ENCODE results near the gene FSIP1. TPM values are rescaled to one million over a fixed set of nuclear protein-coding genes. Genes with fewer than 3 reads are reported as not detected.

FSIP1 gene
- total RNA-seq, 1 donor: 3.6 TPM

DNA sequence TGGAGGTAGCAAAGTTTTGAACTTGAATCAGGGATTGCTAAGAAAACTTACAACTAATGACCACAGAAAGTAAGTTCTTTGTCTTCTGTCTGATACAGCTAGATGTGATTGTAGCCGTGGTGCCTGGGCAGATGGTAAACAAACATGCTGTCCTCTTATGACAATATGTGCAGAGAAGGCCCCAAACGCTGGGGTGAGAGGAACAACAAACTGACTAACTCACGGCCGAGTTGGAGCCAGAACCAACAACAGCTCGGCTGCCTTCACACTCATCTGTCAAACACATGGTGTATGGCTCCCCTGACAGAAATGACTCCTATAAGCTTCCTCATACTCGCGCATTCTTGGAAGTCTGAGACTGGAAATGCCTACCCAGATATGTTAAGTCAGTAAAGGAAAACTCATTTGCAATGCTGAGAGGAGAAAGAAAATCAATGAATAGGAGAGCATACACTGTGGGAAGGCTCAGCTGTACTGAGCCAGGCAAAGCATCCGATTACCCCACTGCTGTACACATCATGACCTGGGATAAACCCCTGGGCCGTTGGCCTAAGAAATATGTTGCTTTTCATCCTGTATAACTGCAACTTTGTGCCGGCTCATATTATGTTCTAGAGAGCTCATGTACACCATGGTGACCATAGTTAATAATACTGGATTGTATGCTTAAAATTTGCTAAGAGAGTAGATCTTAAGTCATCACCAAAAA lies 196.1 kb downstream of the FSIP1 start:
- peak overlapping the region; percentile 92 for H3K27ac ChIP-seq (ENCODE audit: low read depth, low read length)
- peaks cover 98% of the 10 kb centered on the region for H3K36me3 ChIP-seq (ENCODE audit: insufficient read depth, low read length)
- peak; percentile 53 for DNase-seq (ENCODE audit: insufficient read length, low spot score, missing footprints)
- H2AFZ ChIP-seq (ENCODE audit: low read length): no peak overlapping the region
- TF ChIP-seq, protein P1, sequence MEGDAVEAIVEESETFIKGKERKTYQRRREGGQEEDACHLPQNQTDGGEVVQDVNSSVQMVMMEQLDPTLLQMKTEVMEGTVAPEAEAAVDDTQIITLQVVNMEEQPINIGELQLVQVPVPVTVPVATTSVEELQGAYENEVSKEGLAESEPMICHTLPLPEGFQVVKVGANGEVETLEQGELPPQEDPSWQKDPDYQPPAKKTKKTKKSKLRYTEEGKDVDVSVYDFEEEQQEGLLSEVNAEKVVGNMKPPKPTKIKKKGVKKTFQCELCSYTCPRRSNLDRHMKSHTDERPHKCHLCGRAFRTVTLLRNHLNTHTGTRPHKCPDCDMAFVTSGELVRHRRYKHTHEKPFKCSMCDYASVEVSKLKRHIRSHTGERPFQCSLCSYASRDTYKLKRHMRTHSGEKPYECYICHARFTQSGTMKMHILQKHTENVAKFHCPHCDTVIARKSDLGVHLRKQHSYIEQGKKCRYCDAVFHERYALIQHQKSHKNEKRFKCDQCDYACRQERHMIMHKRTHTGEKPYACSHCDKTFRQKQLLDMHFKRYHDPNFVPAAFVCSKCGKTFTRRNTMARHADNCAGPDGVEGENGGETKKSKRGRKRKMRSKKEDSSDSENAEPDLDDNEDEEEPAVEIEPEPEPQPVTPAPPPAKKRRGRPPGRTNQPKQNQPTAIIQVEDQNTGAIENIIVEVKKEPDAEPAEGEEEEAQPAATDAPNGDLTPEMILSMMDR (IDR thresholded peaks at IDR 0.05; ENCODE audit: extremely low read depth, low read depth, low read length): no peak
- H3K27me3 ChIP-seq (ENCODE audit: insufficient read depth, low read length): no peaks in the 10 kb centered on the region
- peak overlapping the region; percentile 84 for H3K4me3 ChIP-seq (ENCODE audit: insufficient read depth, low read length)
- H3K4me2 ChIP-seq (ENCODE audit: insufficient read depth, low read length): peak overlapping the region; percentile 89
- no peaks in the 10 kb centered on the region for H3K9me3 ChIP-seq (ENCODE audit: low read depth, low read length)
- H4K20me1 ChIP-seq (ENCODE audit: insufficient read depth, low read length): peaks cover 94% of the 10 kb centered on the region
- peaks cover 10% of the 10 kb centered on the region for H3K4me1 ChIP-seq (ENCODE audit: insufficient read depth, low read length)
- H3K79me2 ChIP-seq (ENCODE audit: insufficient read depth, low read length): peaks cover 28% of the 10 kb centered on the region

DNA sequence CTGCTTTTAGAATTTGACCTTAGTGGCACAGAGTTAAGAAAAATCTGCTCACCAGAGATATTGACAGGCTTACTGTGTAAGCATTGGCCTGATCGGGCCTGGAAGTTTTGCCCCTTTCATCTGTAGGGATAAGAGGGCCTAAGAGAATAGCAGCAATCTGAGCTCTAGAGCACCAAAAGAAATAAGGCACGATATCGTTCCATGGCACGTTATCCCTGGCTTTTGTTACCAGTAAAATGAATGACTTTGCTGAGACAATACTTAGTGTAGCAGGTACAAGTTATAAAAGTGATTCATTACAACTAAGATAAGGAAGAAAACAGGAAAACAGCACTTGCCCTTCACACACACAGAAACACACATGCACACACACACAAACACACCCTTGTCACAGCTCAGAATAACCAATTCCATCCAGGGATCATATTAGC lies 196.8 kb downstream of the FSIP1 start:
- Histone ChIP-seq H4K20me1 (ENCODE audit: insufficient read depth, low read length) (peaks cover 93% of the 10 kb centered on the region), H3K27ac (ENCODE audit: low read depth, low read length) (peak overlapping the region; percentile 92), H3K9me3 (ENCODE audit: low read depth, low read length) (no peaks in the 10 kb centered on the region), H3K4me1 (ENCODE audit: insufficient read depth, low read length) (peaks cover 10% of the 10 kb centered on the region), H3K4me2 (ENCODE audit: insufficient read depth, low read length) (peak overlapping the region; percentile 89), H3K4me3 (ENCODE audit: insufficient read depth, low read length) (peak overlapping the region; percentile 84), H3K27me3 (ENCODE audit: insufficient read depth, low read length) (no peaks in the 10 kb centered on the region), H2AFZ (ENCODE audit: low read length) (no peak overlapping the region), H3K36me3 (ENCODE audit: insufficient read depth, low read length) (peaks cover 94% of the 10 kb centered on the region), H3K79me2 (ENCODE audit: insufficient read depth, low read length) (peaks cover 32% of the 10 kb centered on the region)
- peak; percentile 57 for DNase-seq (ENCODE audit: insufficient read length, low spot score, missing footprints)
- TF ChIP-seq, protein P1 (IDR thresholded peaks at IDR 0.05; ENCODE audit: extremely low read depth, low read depth, low read length): no peak

DNA sequence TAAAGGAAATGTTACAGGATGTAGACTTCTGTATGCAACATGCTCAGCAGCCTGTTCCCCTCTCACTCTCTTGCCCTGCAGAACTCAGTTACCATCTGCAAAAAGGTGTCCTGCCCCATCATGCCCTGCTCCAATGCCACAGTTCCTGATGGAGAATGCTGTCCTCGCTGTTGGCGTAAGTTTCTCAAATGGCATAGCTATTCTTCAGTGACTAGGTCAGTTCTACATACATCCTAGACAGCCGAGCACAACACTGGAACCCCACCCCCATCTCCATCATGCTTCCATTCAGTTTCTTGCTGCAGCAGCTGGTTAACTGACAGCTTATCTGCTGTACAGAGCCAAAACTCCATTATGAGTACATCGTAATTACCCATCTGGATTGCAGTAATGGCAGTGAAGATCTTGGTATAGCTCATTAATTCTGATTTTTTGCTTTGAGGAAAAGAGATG lies 197.2 kb downstream of the FSIP1 start:
- peak overlapping the region; percentile 89 for H3K4me2 ChIP-seq (ENCODE audit: insufficient read depth, low read length)
- peaks cover 89% of the 10 kb centered on the region for H3K36me3 ChIP-seq (ENCODE audit: insufficient read depth, low read length)
- DNase-seq (ENCODE audit: insufficient read length, low spot score, missing footprints): peak; percentile 38

More for the DNA sequence above, 197.2 kb downstream of the FSIP1 start:
- no peaks in the 10 kb centered on the region for H3K9me3 ChIP-seq (ENCODE audit: low read depth, low read length)
- H3K27me3 ChIP-seq (ENCODE audit: insufficient read depth, low read length): no peaks in the 10 kb centered on the region
- TF ChIP-seq, protein P1 (IDR thresholded peaks at IDR 0.05; ENCODE audit: extremely low read depth, low read depth, low read length): no peak
- peaks cover 90% of the 10 kb centered on the region for H4K20me1 ChIP-seq (ENCODE audit: insufficient read depth, low read length)
- H3K4me3 ChIP-seq (ENCODE audit: insufficient read depth, low read length): peak overlapping the region; percentile 84
- no peak overlapping the region for H2AFZ ChIP-seq (ENCODE audit: low read length)
- peaks cover 32% of the 10 kb centered on the region for H3K79me2 ChIP-seq (ENCODE audit: insufficient read depth, low read length)
- H3K27ac ChIP-seq (ENCODE audit: low read depth, low read length): peak overlapping the region; percentile 92
- peaks cover 10% of the 10 kb centered on the region for H3K4me1 ChIP-seq (ENCODE audit: insufficient read depth, low read length)

Data from osteoblast (primary cell).